ENCODE measurements around the gene DPP9. TPM values are rescaled to one million over a fixed set of nuclear protein-coding genes. Genes with fewer than 3 reads are reported as not detected.

Gene DPP9
- polyA plus RNA-seq, 1 of the 3 experiments (the other 2 are of a cell fraction): 17.1 TPM

DNA sequence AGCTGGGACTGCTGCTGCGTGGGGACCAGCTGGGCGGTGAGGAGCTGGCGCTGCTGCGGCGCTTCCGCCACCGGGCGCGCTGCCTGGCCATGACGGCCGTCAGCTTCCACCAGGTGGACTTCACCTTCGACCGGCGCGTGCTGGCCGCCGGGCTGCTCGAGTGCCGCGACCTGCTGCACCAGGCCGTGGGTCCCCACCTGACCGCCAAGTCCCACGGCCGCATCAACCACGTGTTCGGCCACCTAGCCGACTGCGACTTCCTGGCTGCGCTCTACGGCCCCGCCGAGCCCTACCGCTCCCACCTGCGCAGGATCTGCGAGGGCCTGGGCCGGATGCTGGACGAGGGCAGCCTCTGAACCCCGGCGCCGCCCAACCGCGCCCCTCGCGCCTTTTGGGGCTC, 71.6 kb downstream of the DPP9 start:
- Histone ChIP-seq H3K4me1 (ENCODE audit: control insufficient read depth in 1 of 2, insufficient read depth in 2 of 2, low read depth in 1 of 2, low read length in 1 of 2) (no peaks in the 10 kb centered on the region), H3K27me3 (ENCODE audit: insufficient read depth) (no peaks in the 10 kb centered on the region), H3K9me2 (no peaks in the 10 kb centered on the region), H2AFZ (ENCODE audit: low read depth) (no peak overlapping the region), H3K79me2 (ENCODE audit: insufficient read depth) (peaks cover 10% of the 10 kb centered on the region), H4K20me1 (ENCODE audit: insufficient read depth) (0 out of 2 replicates have a peak, but pooled peaks cover 3% of the 10 kb centered on the region), H3K4me2 (no peak overlapping the region), H3K36me3 (replicated peaks in 1 of 2; ENCODE audit: control insufficient read depth in 1 of 2, insufficient read depth in 2 of 2, low read length in 1 of 2) (peaks cover 6 to 11% of the 10 kb centered on the region in 2 experiments), H3K4me3 (ENCODE audit: low read depth in 2 of 2, low read length in 1 of 2) (no peak overlapping the region), H3K9me3 (no peaks in the 10 kb centered on the region), H3F3A (replicated peaks; ENCODE audit: insufficient read depth) (peaks cover 16% of the 10 kb centered on the region), H3K9ac (no peak overlapping the region), H3K27ac (ENCODE audit: low read depth in 2 of 2, low read length in 1 of 2) (no peak overlapping the region)
- TF ChIP-seq FOXM1 (IDR thresholded peaks at IDR 0.05; ENCODE audit: low read depth) (no peak), YY1 (IDR thresholded peaks at IDR 0.05; ENCODE audit: low read depth) (no peak), CHD2 (IDR thresholded peaks at IDR 0.05; ENCODE audit: low read length, partially characterized antibody) (no peak), TEAD4 (IDR thresholded peaks at IDR 0.05; ENCODE audit: borderline replicate concordance, insufficient read depth) (no peak), ELF1 (IDR thresholded peaks at IDR 0.05) (no peak), TAF1 (IDR thresholded peaks at IDR 0.05; ENCODE audit: borderline replicate concordance, low read depth, low read length) (no peak), IRF3 (IDR thresholded peaks at IDR 0.05; ENCODE audit: low read depth, low read length) (no peak), MEF2A (IDR thresholded peaks at IDR 0.05; ENCODE audit: borderline replicate concordance, low read depth) (no peak)
- DNase-seq: no peak
- CTCF ChIA-PET: no interaction called here
- WGBS (ENCODE audit: low lambda C conversion rate): 98% methylated on average over 44 of the region's 44 CpGs
- POLR2A ChIA-PET: no interaction called here

GRCh38 chr19:4650159-4650558, 73.5 kb downstream of the DPP9 start:
- no peaks in the 10 kb centered on the region for H3K9me2 ChIP-seq
- H3K4me3 ChIP-seq (ENCODE audit: low read depth in 2 of 2, low read length in 1 of 2): no peak overlapping the region
- 0 out of 2 replicates have a peak, but pooled peaks cover 3% of the 10 kb centered on the region for H4K20me1 ChIP-seq (ENCODE audit: insufficient read depth)
- no peak overlapping the region for H3K27ac ChIP-seq (ENCODE audit: low read depth in 2 of 2, low read length in 1 of 2)
- H3K4me2 ChIP-seq: no peak overlapping the region
- H3K36me3 ChIP-seq (replicated peaks in 1 of 2; ENCODE audit: control insufficient read depth in 1 of 2, insufficient read depth in 2 of 2, low read length in 1 of 2): peaks cover under 1 to 5% of the 10 kb centered on the region in 2 experiments
- no peaks in the 10 kb centered on the region for H3K27me3 ChIP-seq (ENCODE audit: insufficient read depth)
- peaks cover 10% of the 10 kb centered on the region for H3K79me2 ChIP-seq (ENCODE audit: insufficient read depth)
- ChIA-PET CTCF (interaction anchor here (0.7 to 1.3 kb wide), 2 partner anchors 14 to 17 kb away, joined by 3 to 5 read pairs; no protein-coding TSS in a partner anchor), POLR2A (no interaction called here)
- peaks cover 5% of the 10 kb centered on the region for H3F3A ChIP-seq (replicated peaks; ENCODE audit: insufficient read depth)
- H3K9ac ChIP-seq: no peak overlapping the region
- DNase-seq: no peak
- 95% methylated on average over 2 of the region's 2 CpGs for WGBS (ENCODE audit: low lambda C conversion rate)
- H3K4me1 ChIP-seq (ENCODE audit: control insufficient read depth in 1 of 2, insufficient read depth in 2 of 2, low read depth in 1 of 2, low read length in 1 of 2): no peaks in the 10 kb centered on the region
- no peak overlapping the region for H2AFZ ChIP-seq (ENCODE audit: low read depth)
- no peaks in the 10 kb centered on the region for H3K9me3 ChIP-seq
- TF ChIP-seq SIN3A (IDR thresholded peaks at IDR 0.05; ENCODE audit: borderline replicate concordance, low read depth, low read length): no peak
- TF ChIP-seq GABPA (IDR thresholded peaks at IDR 0.05; ENCODE audit: low read depth): no peak
- TF ChIP-seq POLR2AphosphoS5 (IDR thresholded peaks at IDR 0.05; ENCODE audit: low read depth, low read length): no peak
- TF ChIP-seq FOXM1 (IDR thresholded peaks at IDR 0.05; ENCODE audit: low read depth): no peak
- TF ChIP-seq MAX (IDR thresholded peaks at IDR 0.05; ENCODE audit: low read depth): no peak
- no peak for TF ChIP-seq RXRA (IDR thresholded peaks at IDR 0.05; ENCODE audit: borderline replicate concordance, low read depth)
- TF ChIP-seq, protein P1, sequence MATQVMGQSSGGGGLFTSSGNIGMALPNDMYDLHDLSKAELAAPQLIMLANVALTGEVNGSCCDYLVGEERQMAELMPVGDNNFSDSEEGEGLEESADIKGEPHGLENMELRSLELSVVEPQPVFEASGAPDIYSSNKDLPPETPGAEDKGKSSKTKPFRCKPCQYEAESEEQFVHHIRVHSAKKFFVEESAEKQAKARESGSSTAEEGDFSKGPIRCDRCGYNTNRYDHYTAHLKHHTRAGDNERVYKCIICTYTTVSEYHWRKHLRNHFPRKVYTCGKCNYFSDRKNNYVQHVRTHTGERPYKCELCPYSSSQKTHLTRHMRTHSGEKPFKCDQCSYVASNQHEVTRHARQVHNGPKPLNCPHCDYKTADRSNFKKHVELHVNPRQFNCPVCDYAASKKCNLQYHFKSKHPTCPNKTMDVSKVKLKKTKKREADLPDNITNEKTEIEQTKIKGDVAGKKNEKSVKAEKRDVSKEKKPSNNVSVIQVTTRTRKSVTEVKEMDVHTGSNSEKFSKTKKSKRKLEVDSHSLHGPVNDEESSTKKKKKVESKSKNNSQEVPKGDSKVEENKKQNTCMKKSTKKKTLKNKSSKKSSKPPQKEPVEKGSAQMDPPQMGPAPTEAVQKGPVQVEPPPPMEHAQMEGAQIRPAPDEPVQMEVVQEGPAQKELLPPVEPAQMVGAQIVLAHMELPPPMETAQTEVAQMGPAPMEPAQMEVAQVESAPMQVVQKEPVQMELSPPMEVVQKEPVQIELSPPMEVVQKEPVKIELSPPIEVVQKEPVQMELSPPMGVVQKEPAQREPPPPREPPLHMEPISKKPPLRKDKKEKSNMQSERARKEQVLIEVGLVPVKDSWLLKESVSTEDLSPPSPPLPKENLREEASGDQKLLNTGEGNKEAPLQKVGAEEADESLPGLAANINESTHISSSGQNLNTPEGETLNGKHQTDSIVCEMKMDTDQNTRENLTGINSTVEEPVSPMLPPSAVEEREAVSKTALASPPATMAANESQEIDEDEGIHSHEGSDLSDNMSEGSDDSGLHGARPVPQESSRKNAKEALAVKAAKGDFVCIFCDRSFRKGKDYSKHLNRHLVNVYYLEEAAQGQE (IDR thresholded peaks at IDR 0.05; ENCODE audit: low read depth, low read length): no peak
- TF ChIP-seq TEAD4 (IDR thresholded peaks at IDR 0.05; ENCODE audit: borderline replicate concordance, insufficient read depth): no peak
- TF ChIP-seq IRF3 (IDR thresholded peaks at IDR 0.05; ENCODE audit: low read depth, low read length): no peak
- TF ChIP-seq RFX5 (IDR thresholded peaks at IDR 0.05; ENCODE audit: low read length): no peak
- no peak for TF ChIP-seq USF1 (IDR thresholded peaks at IDR 0.05; ENCODE audit: borderline replicate concordance, low read depth)
- TF ChIP-seq ELF1 (IDR thresholded peaks at IDR 0.05): no peak
- no peak for TF ChIP-seq ZBTB33 (IDR thresholded peaks at IDR 0.05; ENCODE audit: borderline replicate concordance, low read depth)
- no peak for TF ChIP-seq NFIC (IDR thresholded peaks at IDR 0.05; ENCODE audit: borderline replicate concordance)
- TF ChIP-seq FOSL2 (IDR thresholded peaks at IDR 0.05; ENCODE audit: borderline replicate concordance, low read depth): no peak
- TF ChIP-seq YY1 (IDR thresholded peaks at IDR 0.05; ENCODE audit: low read depth): no peak
